Endodermal cell (in vitro differentiated cells): ENCODE results near the gene GAB4. TPM values are rescaled to one million over a fixed set of nuclear protein-coding genes. Genes with fewer than 3 reads are reported as not detected.

Source experiments
- DNase-seq: peaks from one replicate; pipeline ENCODE4 v3.0.0-alpha.2; 2017
- H3K27ac ChIP-seq: 2 replicates; pipeline ENCODE4 v1.5.1; 2013; ENCODE audit warnings: mild to moderate bottlenecking, low read depth, low read length, moderate library complexity
- H3K27me3 ChIP-seq: 2 replicates; pipeline ENCODE4 v1.6.1; 2013; ENCODE audit warnings: mild to moderate bottlenecking, low read length, moderate library complexity; ENCODE audit not compliant: insufficient read depth, control insufficient read depth, poor library complexity, severe bottlenecking
- H3K36me3 ChIP-seq: 2 replicates; pipeline ENCODE4 v1.7.0; 2013; ENCODE audit warnings: mild to moderate bottlenecking, low read length, moderate library complexity; ENCODE audit not compliant: control insufficient read depth, insufficient read depth
- H3K4me1 ChIP-seq: one replicate; pipeline ENCODE4 v1.7.0; 2013; ENCODE audit warnings: low read length; ENCODE audit not compliant: control insufficient read depth, insufficient read depth
- H3K4me3 ChIP-seq: 2 replicates; pipeline ENCODE4 v1.5.1; 2013; ENCODE audit warnings: mild to moderate bottlenecking, low read length, moderate library complexity
- H3K9ac ChIP-seq: 2 replicates; pipeline ENCODE4 v1.6.1; 2013; ENCODE audit warnings: mild to moderate bottlenecking, low read length, moderate library complexity; ENCODE audit not compliant: poor library complexity, severe bottlenecking; ENCODE audit errors: extremely low read depth
- H3K9me3 ChIP-seq: 2 replicates; pipeline ENCODE4 v1.6.1; 2013; ENCODE audit warnings: mild to moderate bottlenecking, low read length, moderate library complexity; ENCODE audit not compliant: control insufficient read depth
- H3K27ac Mint-ChIP-seq: 2 replicates; pipeline ENCODE4 v1.8.0; 2020; ENCODE audit warnings: mixed read lengths
- H3K27me3 Mint-ChIP-seq: 2 replicates; pipeline ENCODE4 v1.8.0; 2021; ENCODE audit warnings: mild to moderate bottlenecking, mixed read lengths; ENCODE audit not compliant: insufficient read depth
- H3K36me3 Mint-ChIP-seq: 2 replicates; pipeline ENCODE4 v1.8.0; 2020; ENCODE audit warnings: low read depth, mixed read lengths
- H3K4me1 Mint-ChIP-seq: 2 replicates; pipeline ENCODE4 v1.8.0; 2020; ENCODE audit warnings: mixed read lengths
- H3K4me3 Mint-ChIP-seq: 2 replicates; pipeline ENCODE4 v1.8.0; 2020; ENCODE audit warnings: mild to moderate bottlenecking, moderate library complexity, mixed read lengths
- H3K9me3 Mint-ChIP-seq: 2 replicates; pipeline ENCODE4 v1.8.0; 2020; ENCODE audit warnings: mild to moderate bottlenecking, mixed read lengths
- CTCF ChIP-seq: fragments of 200-600 bp; sonication (generic); conservative IDR thresholded peaks from 2 replicates; pipeline ENCODE4 v1.5.0; 2021; ENCODE audit warnings: antibody characterized with exemption, mild to moderate bottlenecking
- WGBS, 2 experiments: methylation state at CpG; one replicate each; pipeline versions ENCODE4 v1.1.5 to v1.1.7; 2013; ENCODE audit warnings: missing lambda C conversion rate in 2 of 2, mixed read lengths in 1 of 2; ENCODE audit not compliant: insufficient coverage in 1 of 2, insufficient read length in 1 of 2; 5-methylcytosine and 5-hydroxymethylcytosine counted together
- total RNA-seq, 2 donors: library from RNA; stranded (reverse); fragmentation: NEBNext Ultra II Directional in 1 of 2; extraction: Animal tissue kit (Norgen Biotek cat#: 25700) in 1 of 2; gene quantifications; 2 replicates in 1 of 2; 3 replicates in 1 of 2; pipeline ENCODE4 v1.2.1, GENCODE V29; 2021

GAB4 gene
- total RNA-seq, 2 donors from 2014 or later, result 0.22 TPM; not detected in 1

- no peak for DNase-seq
- Mint-ChIP-seq H3K9me3 (no peaks in the 10 kb centered on the region), H3K36me3 (no peaks in the 10 kb centered on the region), H3K27ac (no peak overlapping the region), H3K27me3 (peaks cover 36% of the 10 kb centered on the region), H3K4me1 (peaks cover 9% of the 10 kb centered on the region), H3K4me3 (no peak overlapping the region)
- Histone ChIP-seq H3K27ac (no peak overlapping the region), H3K9me3 (peaks cover 59% of the 10 kb centered on the region), H3K27me3 (no peaks in the 10 kb centered on the region), H3K9ac (no peak overlapping the region), H3K4me1 (no peaks in the 10 kb centered on the region), H3K4me3 (no peak overlapping the region), H3K36me3 (no peaks in the 10 kb centered on the region)
- 51 to 80% methylated on average over 2 to 4 of the region's 4 CpGs for WGBS, 2 experiments
- no peak for TF ChIP-seq CTCF
These were observed 82.5 kb downstream of the GAB4 start for GRCh38 chr22:16925407-16925966.

GRCh38 chr22:16922706-16923105 lies 85.3 kb downstream of the GAB4 start:
- peaks cover 59% of the 10 kb centered on the region for H3K9me3 ChIP-seq
- TF ChIP-seq CTCF, result no peak
- H3K27me3 ChIP-seq, result no peaks in the 10 kb centered on the region
- no peaks in the 10 kb centered on the region for H3K36me3 ChIP-seq
- H3K36me3 Mint-ChIP-seq, result no peaks in the 10 kb centered on the region
- 0% methylated on average over 1 of the region's 1 CpG; no CpG with 5 or more reads in 1 of the 2 experiments for WGBS, 2 experiments
- H3K4me3 Mint-ChIP-seq, result no peak overlapping the region
- H3K4me1 Mint-ChIP-seq, result peaks cover 9% of the 10 kb centered on the region
- no peaks in the 10 kb centered on the region for H3K4me1 ChIP-seq
- DNase-seq, result no peak
- no peak overlapping the region for H3K27ac Mint-ChIP-seq
- no peak overlapping the region for H3K9ac ChIP-seq
- H3K27me3 Mint-ChIP-seq, result peaks cover 29% of the 10 kb centered on the region
- no peak overlapping the region for H3K4me3 ChIP-seq
- no peak overlapping the region for H3K27ac ChIP-seq
- no peaks in the 10 kb centered on the region for H3K9me3 Mint-ChIP-seq

- Histone ChIP-seq H3K27ac (no peak overlapping the region), H3K4me1 (no peaks in the 10 kb centered on the region), H3K4me3 (no peak overlapping the region), H3K9ac (no peak overlapping the region), H3K36me3 (no peaks in the 10 kb centered on the region), H3K27me3 (no peaks in the 10 kb centered on the region), H3K9me3 (peaks cover 58% of the 10 kb centered on the region)
- DNase-seq, result no peak
- H3K27ac Mint-ChIP-seq, result no peak overlapping the region
- no peaks in the 10 kb centered on the region for H3K9me3 Mint-ChIP-seq
- peaks cover 35% of the 10 kb centered on the region for H3K27me3 Mint-ChIP-seq
- no peak overlapping the region for H3K4me3 Mint-ChIP-seq
- H3K4me1 Mint-ChIP-seq, result peaks cover 11% of the 10 kb centered on the region
- TF ChIP-seq CTCF, result no peak
- 67 to 78% methylated on average over 2 of the region's 2 CpGs for WGBS, 2 experiments
- H3K36me3 Mint-ChIP-seq, result no peaks in the 10 kb centered on the region
These were observed 85.9 kb downstream of the GAB4 start for GRCh38 chr22:16922076-16922475.
